Measurements from ENCODE around the gene CASP5.
A peak's percentile ranks its signal among the peaks of the same experiment; 100 is the strongest.
"Not testable (repeated sequence)": the region's sequence is repeated elsewhere in the genome, so short reads cannot be mapped to it uniquely, and the experiment has no call there.

Gene CASP5

GRCh38 chr11:105005451-105005845, 17.5 kb downstream of the CASP5 start:
- Mint-ChIP-seq H3K36me3 (ENCODE audit: low read depth) (no peaks in the 10 kb centered on the region), H3K27me3 (ENCODE audit: low read depth) (no peaks in the 10 kb centered on the region), H3K9me3 (no peaks in the 10 kb centered on the region), H3K27ac (no peak overlapping the region), H3K4me1 (ENCODE audit: low read depth) (peaks cover 4% of the 10 kb centered on the region), H3K4me3 (no peak overlapping the region)
- no peak for DNase-seq (ENCODE audit: low spot score)

- Mint-ChIP-seq H3K4me1 (ENCODE audit: low read depth) (peaks cover 6% of the 10 kb centered on the region), H3K36me3 (ENCODE audit: low read depth) (no peaks in the 10 kb centered on the region)
Measured at GRCh38 chr11:105004021-105004420, 18.9 kb downstream of the CASP5 start.

GRCh38 chr11:105003151-105003550, 19.8 kb downstream of the CASP5 start:
- Mint-ChIP-seq H3K36me3 (ENCODE audit: low read depth) (no peaks in the 10 kb centered on the region), H3K4me1 (ENCODE audit: low read depth) (peaks cover 6% of the 10 kb centered on the region), H3K9me3 (no peaks in the 10 kb centered on the region), H3K4me3 (no peak overlapping the region), H3K27me3 (ENCODE audit: low read depth) (no peaks in the 10 kb centered on the region), H3K27ac (no peak overlapping the region)
- DNase-seq (ENCODE audit: low spot score), result no peak

More at GRCh38 chr11:105004021-105004420, 18.9 kb downstream of the CASP5 start:
- H3K27ac Mint-ChIP-seq, result no peak overlapping the region
- H3K9me3 Mint-ChIP-seq, result no peaks in the 10 kb centered on the region
- no peaks in the 10 kb centered on the region for H3K27me3 Mint-ChIP-seq (ENCODE audit: low read depth)
- no peak overlapping the region for H3K4me3 Mint-ChIP-seq
- DNase-seq (ENCODE audit: low spot score), result no peak

GRCh38 chr11:105000797-105001196, 22.2 kb downstream of the CASP5 start:
- H3K27me3 Mint-ChIP-seq (ENCODE audit: low read depth), result no peaks in the 10 kb centered on the region
- H3K9me3 Mint-ChIP-seq, result no peaks in the 10 kb centered on the region
- no peaks in the 10 kb centered on the region for H3K36me3 Mint-ChIP-seq (ENCODE audit: low read depth)
- no peak overlapping the region for H3K27ac Mint-ChIP-seq
- no peak overlapping the region for H3K4me3 Mint-ChIP-seq
- H3K4me1 Mint-ChIP-seq (ENCODE audit: low read depth), result peaks cover 6% of the 10 kb centered on the region
- DNase-seq (ENCODE audit: low spot score), result peak; percentile 33

GRCh38 chr11:105000167-105000566, 22.8 kb downstream of the CASP5 start:
- H3K4me3 Mint-ChIP-seq, result no peak overlapping the region
- H3K9me3 Mint-ChIP-seq, result no peaks in the 10 kb centered on the region
- peaks cover 6% of the 10 kb centered on the region for H3K4me1 Mint-ChIP-seq (ENCODE audit: low read depth)
- no peaks in the 10 kb centered on the region for H3K27me3 Mint-ChIP-seq (ENCODE audit: low read depth)
- no peak for DNase-seq (ENCODE audit: low spot score)
- no peaks in the 10 kb centered on the region for H3K36me3 Mint-ChIP-seq (ENCODE audit: low read depth)
- no peak overlapping the region for H3K27ac Mint-ChIP-seq

- Mint-ChIP-seq H3K36me3 (ENCODE audit: low read depth) (no peaks in the 10 kb centered on the region), H3K9me3 (no peaks in the 10 kb centered on the region), H3K4me3 (no peak overlapping the region), H3K27me3 (ENCODE audit: low read depth) (no peaks in the 10 kb centered on the region), H3K4me1 (ENCODE audit: low read depth) (peaks cover 6% of the 10 kb centered on the region), H3K27ac (no peak overlapping the region)
- no peak for DNase-seq (ENCODE audit: low spot score)
Measured at GRCh38 chr11:104999721-105000120, 23.2 kb downstream of the CASP5 start.

GRCh38 chr11:104997288-104997687, 25.7 kb downstream of the CASP5 start:
- H3K27me3 Mint-ChIP-seq (ENCODE audit: low read depth), result peaks cover 7% of the 10 kb centered on the region
- no peaks in the 10 kb centered on the region for H3K36me3 Mint-ChIP-seq (ENCODE audit: low read depth)
- H3K4me1 Mint-ChIP-seq (ENCODE audit: low read depth), result peaks cover 6% of the 10 kb centered on the region
- no peaks in the 10 kb centered on the region for H3K9me3 Mint-ChIP-seq
- no peak for DNase-seq (ENCODE audit: low spot score)
- H3K27ac Mint-ChIP-seq, result no peak overlapping the region
- no peak overlapping the region for H3K4me3 Mint-ChIP-seq

GRCh38 chr11:104995001-104995408, 28.0 kb downstream of the CASP5 start:
- Mint-ChIP-seq H3K9me3 (no peaks in the 10 kb centered on the region), H3K27me3 (ENCODE audit: low read depth) (peaks cover 12% of the 10 kb centered on the region), H3K4me1 (ENCODE audit: low read depth) (peaks cover 2% of the 10 kb centered on the region), H3K4me3 (no peak overlapping the region), H3K36me3 (ENCODE audit: low read depth) (no peaks in the 10 kb centered on the region), H3K27ac (no peak overlapping the region)
- DNase-seq (ENCODE audit: low spot score), result no peak

- Mint-ChIP-seq H3K9me3 (peaks cover 14% of the 10 kb centered on the region), H3K4me1 (ENCODE audit: low read depth) (no peaks in the 10 kb centered on the region), H3K27ac (no peak overlapping the region), H3K27me3 (ENCODE audit: low read depth) (peaks cover 28% of the 10 kb centered on the region), H3K4me3 (no peak overlapping the region), H3K36me3 (ENCODE audit: low read depth) (no peaks in the 10 kb centered on the region)
- DNase-seq (ENCODE audit: low spot score), result no peak
Measured at GRCh38 chr11:104992781-104993180, 30.2 kb downstream of the CASP5 start.

- DNase-seq (ENCODE audit: low spot score), result no peak
- Mint-ChIP-seq H3K4me3 (no peak overlapping the region), H3K9me3 (peaks cover 14% of the 10 kb centered on the region), H3K36me3 (ENCODE audit: low read depth) (no peaks in the 10 kb centered on the region), H3K27ac (no peak overlapping the region), H3K27me3 (ENCODE audit: low read depth) (peaks cover 31% of the 10 kb centered on the region), H3K4me1 (ENCODE audit: low read depth) (no peaks in the 10 kb centered on the region)
Measured at GRCh38 chr11:104991994-104992393, 31.0 kb downstream of the CASP5 start.

GRCh38 chr11:104984808-104985207, 38.2 kb downstream of the CASP5 start:
- no peak overlapping the region for H3K27ac Mint-ChIP-seq
- no peak for DNase-seq (ENCODE audit: low spot score)
- H3K36me3 Mint-ChIP-seq (ENCODE audit: low read depth), result no peaks in the 10 kb centered on the region
- peaks cover 21% of the 10 kb centered on the region for H3K27me3 Mint-ChIP-seq (ENCODE audit: low read depth)
- no peak overlapping the region for H3K4me3 Mint-ChIP-seq
- peaks cover 14% of the 10 kb centered on the region for H3K9me3 Mint-ChIP-seq
- no peaks in the 10 kb centered on the region for H3K4me1 Mint-ChIP-seq (ENCODE audit: low read depth)

GRCh38 chr11:104979839-104980238, 43.1 kb downstream of the CASP5 start:
- Mint-ChIP-seq H3K27ac (no peak overlapping the region), H3K27me3 (ENCODE audit: low read depth) (peaks cover 4% of the 10 kb centered on the region), H3K36me3 (ENCODE audit: low read depth) (no peaks in the 10 kb centered on the region), H3K4me1 (ENCODE audit: low read depth) (no peaks in the 10 kb centered on the region), H3K4me3 (no peak overlapping the region), H3K9me3 (peaks cover 2% of the 10 kb centered on the region)
- no peak for DNase-seq (ENCODE audit: low spot score)

- no peak overlapping the region for H3K27ac Mint-ChIP-seq
- no peaks in the 10 kb centered on the region for H3K36me3 Mint-ChIP-seq (ENCODE audit: low read depth)
- no peaks in the 10 kb centered on the region for H3K27me3 Mint-ChIP-seq (ENCODE audit: low read depth)
- H3K4me1 Mint-ChIP-seq (ENCODE audit: low read depth), result peaks cover 3% of the 10 kb centered on the region
- H3K9me3 Mint-ChIP-seq, result peaks cover 32% of the 10 kb centered on the region
- DNase-seq (ENCODE audit: low spot score), result no peak
- no peak overlapping the region for H3K4me3 Mint-ChIP-seq
Measured at GRCh38 chr11:104973616-104974015, 49.4 kb downstream of the CASP5 start.

GRCh38 chr11:104972924-104973323, 50.0 kb downstream of the CASP5 start:
- H3K27me3 Mint-ChIP-seq (ENCODE audit: low read depth); H3K4me3 Mint-ChIP-seq; H3K4me1 Mint-ChIP-seq (ENCODE audit: low read depth); H3K36me3 Mint-ChIP-seq (ENCODE audit: low read depth); H3K27ac Mint-ChIP-seq; DNase-seq (ENCODE audit: low spot score): not testable (repeated sequence)
- H3K9me3 Mint-ChIP-seq, result peaks cover 32% of the 10 kb centered on the region

- no peak for DNase-seq (ENCODE audit: low spot score)
- H3K4me1 Mint-ChIP-seq (ENCODE audit: low read depth), result peaks cover 20% of the 10 kb centered on the region
- no peak overlapping the region for H3K4me3 Mint-ChIP-seq
- no peaks in the 10 kb centered on the region for H3K27me3 Mint-ChIP-seq (ENCODE audit: low read depth)
- H3K27ac Mint-ChIP-seq, result no peak overlapping the region
- H3K9me3 Mint-ChIP-seq, result peaks cover 32% of the 10 kb centered on the region
- H3K36me3 Mint-ChIP-seq (ENCODE audit: low read depth), result peaks cover 10% of the 10 kb centered on the region
Measured at GRCh38 chr11:104970756-104971155, 52.2 kb downstream of the CASP5 start.
